ENCODE measurements around the gene NUTM1.

GRCh38 chr15:34347951-34348638 lies 5.0 kb downstream of the NUTM1 start:
- no peak for TF ChIP-seq POLR2AphosphoS5 (IDR thresholded peaks at IDR 0.05; ENCODE audit: low read depth, low read length)
- TF ChIP-seq POLR2A (IDR thresholded peaks at IDR 0.05; ENCODE audit: low read depth, low read length), result no peak
- no peak for TF ChIP-seq TAF1 (IDR thresholded peaks at IDR 0.05; ENCODE audit: borderline replicate concordance, low read depth, low read length)
